Suprapubic skin (tissue), 4 donors: ENCODE results near the gene DMXL2. TPM values are rescaled to one million over a fixed set of nuclear protein-coding genes. Genes with fewer than 3 reads are reported as not detected.
"Not testable (repeated sequence)": the region's sequence is repeated elsewhere in the genome, so short reads cannot be mapped to it uniquely, and the experiment has no call there.

Source experiments
- DNase-seq, 2 donors: peaks; one replicate each; pipeline ENCODE4 v3.0.0-alpha.2; 2019; ENCODE audit warnings: low spot score in 2 of 2
- H3K27ac ChIP-seq: fragments of 200-600 bp; sonication (generic); one replicate; pipeline ENCODE4 v1.5.1; 2019
- H3K27me3 ChIP-seq: fragments of 200-600 bp; sonication (generic); one replicate; pipeline ENCODE4 v1.5.1; 2019
- H3K36me3 ChIP-seq: fragments of 200-600 bp; sonication (generic); one replicate; pipeline ENCODE4 v1.5.1; 2019
- H3K4me1 ChIP-seq: fragments of 200-600 bp; sonication (generic); one replicate; pipeline ENCODE4 v1.5.1; 2019
- H3K4me3 ChIP-seq: fragments of 200-600 bp; sonication (generic); one replicate; pipeline ENCODE4 v1.5.1; 2019; ENCODE audit warnings: mild to moderate bottlenecking
- H3K9me3 ChIP-seq: fragments of 200-600 bp; sonication (generic); one replicate; pipeline ENCODE4 v1.5.1; 2019
- CTCF ChIP-seq, 2 donors: fragments of 200-600 bp in 1 of 2; fragments of 450-650 bp in 1 of 2; sonication (generic) in 1 of 2; IDR thresholded peaks; one replicate each; pipeline ENCODE4 v1.5.1; 2016 to 2019; ENCODE audit warnings: antibody characterized with exemption in 2 of 2, mild to moderate bottlenecking in 1 of 2, moderate library complexity in 1 of 2
- EP300 ChIP-seq: sonication (generic); formaldehyde crosslinking; IDR thresholded peaks from one replicate; pipeline ENCODE4 v1.6.1; 2017; ENCODE audit warnings: antibody characterized with exemption
- POLR2A ChIP-seq, 2 donors: fragments of 450-650 bp; IDR thresholded peaks; one replicate each; pipeline ENCODE4 v1.6.1; 2017; ENCODE audit warnings: antibody characterized with exemption in 2 of 2, mild to moderate bottlenecking in 2 of 2, moderate library complexity in 2 of 2
- POLR2AphosphoS5 ChIP-seq, 3 donors: sonication (generic); formaldehyde crosslinking; IDR thresholded peaks; one replicate each; pipeline ENCODE4 v1.6.1; 2017; ENCODE audit warnings: antibody characterized with exemption in 3 of 3
- WGBS: methylation state at CpG from one replicate; pipeline ENCODE4 v1.1.5; 2018; 5-methylcytosine and 5-hydroxymethylcytosine counted together
- total RNA-seq, 4 donors: library from RNA; depleted of rRNA; stranded (reverse); fragments of >200 nt; gene quantifications; one replicate each; pipeline ENCODE4 v1.1.0, GENCODE V29; 2016

DMXL2 gene
- total RNA-seq, 4 donors from 2014 or later, result 4.1 to 32.9 (median 8.3) TPM

GRCh38 chr15:51649659-51650521, 27.3 kb upstream of the DMXL2 start:
- WGBS, result 43% methylated on average over 4 of the region's 4 CpGs
- Histone ChIP-seq H3K27ac (no peak overlapping the region), H3K9me3 (no peaks in the 10 kb centered on the region), H3K4me3 (no peak overlapping the region), H3K4me1 (no peaks in the 10 kb centered on the region), H3K27me3 (no peaks in the 10 kb centered on the region), H3K36me3 (no peaks in the 10 kb centered on the region)
- peak; percentile 49 to 66 for TF ChIP-seq CTCF (IDR thresholded peaks at IDR 0.05)
- TF ChIP-seq POLR2AphosphoS5 (IDR thresholded peaks at IDR 0.05), result no peak
- no peak for DNase-seq

- not testable (repeated sequence) for H3K36me3 ChIP-seq, H3K4me1 ChIP-seq, H3K4me3 ChIP-seq, DNase-seq, H3K9me3 ChIP-seq, H3K27ac ChIP-seq, H3K27me3 ChIP-seq
- 86% methylated on average over 4 of the region's 4 CpGs for WGBS
Measured at GRCh38 chr15:51648643-51649042, 26.1 kb upstream of the DMXL2 start.

GRCh38 chr15:51648101-51648500, 25.5 kb upstream of the DMXL2 start:
- H3K9me3 ChIP-seq, H3K27me3 ChIP-seq, H3K36me3 ChIP-seq, H3K27ac ChIP-seq, H3K4me1 ChIP-seq, H3K4me3 ChIP-seq, DNase-seq: not testable (repeated sequence)
- WGBS, result 92% methylated on average over 1 of the region's 1 CpG

- Histone ChIP-seq H3K4me1 (peaks cover 4% of the 10 kb centered on the region), H3K9me3 (no peaks in the 10 kb centered on the region), H3K27ac (no peak overlapping the region), H3K27me3 (no peaks in the 10 kb centered on the region), H3K36me3 (no peaks in the 10 kb centered on the region), H3K4me3 (no peak overlapping the region)
- TF ChIP-seq POLR2A (IDR thresholded peaks at IDR 0.05) (no peak), CTCF (IDR thresholded peaks at IDR 0.05) (no peak), EP300 (no peak), POLR2AphosphoS5 (IDR thresholded peaks at IDR 0.05) (no peak)
- 48% methylated on average over 3 of the region's 3 CpGs for WGBS
- DNase-seq, result no peak
Measured at GRCh38 chr15:51647128-51647562, 24.6 kb upstream of the DMXL2 start.

GRCh38 chr15:51642696-51643095, 20.1 kb upstream of the DMXL2 start:
- no peaks in the 10 kb centered on the region for H3K36me3 ChIP-seq
- H3K4me1 ChIP-seq, result peaks cover 4% of the 10 kb centered on the region
- H3K4me3 ChIP-seq, result no peak overlapping the region
- no peak for DNase-seq
- H3K9me3 ChIP-seq, result no peaks in the 10 kb centered on the region
- WGBS, result 24% methylated on average over 1 of the region's 1 CpG
- no peak overlapping the region for H3K27ac ChIP-seq
- TF ChIP-seq CTCF (IDR thresholded peaks at IDR 0.05) (no peak), POLR2A (IDR thresholded peaks at IDR 0.05) (no peak), POLR2AphosphoS5 (IDR thresholded peaks at IDR 0.05) (no peak), EP300 (no peak)
- H3K27me3 ChIP-seq, result no peaks in the 10 kb centered on the region

- WGBS, result 76% methylated on average over 4 of the region's 4 CpGs
- TF ChIP-seq EP300 (no peak), CTCF (IDR thresholded peaks at IDR 0.05) (no peak), POLR2A (IDR thresholded peaks at IDR 0.05) (no peak), POLR2AphosphoS5 (IDR thresholded peaks at IDR 0.05) (no peak)
- no peaks in the 10 kb centered on the region for H3K36me3 ChIP-seq
- no peak overlapping the region for H3K4me3 ChIP-seq
- H3K9me3 ChIP-seq, result no peaks in the 10 kb centered on the region
- H3K27ac ChIP-seq, result no peak overlapping the region
- H3K4me1 ChIP-seq, result peaks cover 4% of the 10 kb centered on the region
- DNase-seq, result no peak
- H3K27me3 ChIP-seq, result no peaks in the 10 kb centered on the region
Measured at GRCh38 chr15:51641490-51642130, 19.0 kb upstream of the DMXL2 start.
